ENCODE measurements around the gene TMTC1. TPM values are rescaled to one million over a fixed set of nuclear protein-coding genes. Genes with fewer than 3 reads are reported as not detected.

Gene TMTC1
- total RNA-seq, 3 donors from 2014 or later (not counting 1 experiment from before 2014, with no cell fraction given) = 0.18 to 2.0 (median 0.50) TPM

GRCh38 chr12:29771786-29772185 lies 12.0 kb downstream of the TMTC1 start:
- DNase-seq = no peak
- Histone ChIP-seq H3K4me1 (ENCODE audit: control insufficient read depth, insufficient read depth, low read length) (no peaks in the 10 kb centered on the region), H3K27ac (ENCODE audit: low read length) (no peak overlapping the region), H3K4me3 (ENCODE audit: low read length) (no peak overlapping the region), H3K27me3 (ENCODE audit: control insufficient read depth, insufficient read depth, low read length) (no peaks in the 10 kb centered on the region), H3K9me3 (ENCODE audit: control insufficient read depth, insufficient read depth, low read length) (no peaks in the 10 kb centered on the region), H3K36me3 (ENCODE audit: control insufficient read depth, insufficient read depth, low read length) (no peaks in the 10 kb centered on the region)
- ATAC-seq = no peak
- Mint-ChIP-seq H3K27ac (no peak overlapping the region), H3K27me3 (ENCODE audit: low read depth in 2 of 2) (no peaks in the 10 kb centered on the region), H3K4me3 (no peak overlapping the region), H3K9me3 (peaks cover 3 to 7% of the 10 kb centered on the region in 2 donors), H3K4me1 (no peaks in the 10 kb centered on the region), H3K36me3 (peaks cover 10% of the 10 kb centered on the region)
- intact Hi-C loops (cut with micrococcal nuclease) = no loop called here
- TF ChIP-seq CTCF (IDR thresholded peaks at IDR 0.05) = no peak

GRCh38 chr12:29771165-29771564 lies 12.6 kb downstream of the TMTC1 start:
- no peaks in the 10 kb centered on the region for H3K27me3 ChIP-seq (ENCODE audit: control insufficient read depth, insufficient read depth, low read length)
- H3K36me3 Mint-ChIP-seq = peaks cover 10% of the 10 kb centered on the region
- H3K4me1 Mint-ChIP-seq = no peaks in the 10 kb centered on the region
- H3K27me3 Mint-ChIP-seq (ENCODE audit: low read depth in 2 of 2) = no peaks in the 10 kb centered on the region
- no peak for DNase-seq
- H3K27ac ChIP-seq (ENCODE audit: low read length) = no peak overlapping the region
- H3K9me3 ChIP-seq (ENCODE audit: control insufficient read depth, insufficient read depth, low read length) = no peaks in the 10 kb centered on the region
- intact Hi-C loops (cut with micrococcal nuclease) = no loop called here
- no peaks in the 10 kb centered on the region for H3K4me1 ChIP-seq (ENCODE audit: control insufficient read depth, insufficient read depth, low read length)
- WGBS (ENCODE audit: insufficient coverage) = 80% methylated on average over 2 of the region's 3 CpGs
- no peaks in the 10 kb centered on the region for H3K36me3 ChIP-seq (ENCODE audit: control insufficient read depth, insufficient read depth, low read length)
- no peak overlapping the region for H3K27ac Mint-ChIP-seq
- H3K4me3 ChIP-seq (ENCODE audit: low read length) = no peak overlapping the region
- peaks cover 0 to 4% of the 10 kb centered on the region in 2 donors for H3K9me3 Mint-ChIP-seq
- H3K4me3 Mint-ChIP-seq = no peak overlapping the region
- no peak for ATAC-seq
- TF ChIP-seq CTCF (IDR thresholded peaks at IDR 0.05) = no peak

- H3K9me3 ChIP-seq (ENCODE audit: control insufficient read depth, insufficient read depth, low read length) = no peaks in the 10 kb centered on the region
- no peak for TF ChIP-seq CTCF (IDR thresholded peaks at IDR 0.05)
- no peak for DNase-seq
- no peaks in the 10 kb centered on the region for H3K4me1 ChIP-seq (ENCODE audit: control insufficient read depth, insufficient read depth, low read length)
- Mint-ChIP-seq H3K4me3 (no peak overlapping the region), H3K27me3 (ENCODE audit: low read depth in 2 of 2) (no peaks in the 10 kb centered on the region), H3K36me3 (no peaks in the 10 kb centered on the region), H3K4me1 (no peaks in the 10 kb centered on the region), H3K9me3 (no peaks in the 10 kb centered on the region), H3K27ac (no peak overlapping the region)
- H3K27ac ChIP-seq (ENCODE audit: low read length) = no peak overlapping the region
- H3K36me3 ChIP-seq (ENCODE audit: control insufficient read depth, insufficient read depth, low read length) = no peaks in the 10 kb centered on the region
- intact Hi-C loops (cut with micrococcal nuclease) = no loop called here
- ATAC-seq = no peak
- no peaks in the 10 kb centered on the region for H3K27me3 ChIP-seq (ENCODE audit: control insufficient read depth, insufficient read depth, low read length)
- WGBS (ENCODE audit: insufficient coverage) = 83% methylated on average over 3 of the region's 4 CpGs
- no peak overlapping the region for H3K4me3 ChIP-seq (ENCODE audit: low read length)
Measured at GRCh38 chr12:29769162-29769858, 14.4 kb downstream of the TMTC1 start.

- no peak for DNase-seq
- Mint-ChIP-seq H3K27ac (no peak overlapping the region), H3K27me3 (ENCODE audit: low read depth in 2 of 2) (no peaks in the 10 kb centered on the region), H3K4me3 (no peak overlapping the region), H3K9me3 (no peaks in the 10 kb centered on the region), H3K4me1 (no peaks in the 10 kb centered on the region), H3K36me3 (no peaks in the 10 kb centered on the region)
- Histone ChIP-seq H3K9me3 (ENCODE audit: control insufficient read depth, insufficient read depth, low read length) (no peaks in the 10 kb centered on the region), H3K27ac (ENCODE audit: low read length) (no peak overlapping the region), H3K27me3 (ENCODE audit: control insufficient read depth, insufficient read depth, low read length) (no peaks in the 10 kb centered on the region), H3K36me3 (ENCODE audit: control insufficient read depth, insufficient read depth, low read length) (no peaks in the 10 kb centered on the region), H3K4me1 (ENCODE audit: control insufficient read depth, insufficient read depth, low read length) (no peaks in the 10 kb centered on the region), H3K4me3 (ENCODE audit: low read length) (no peak overlapping the region)
- no peak for TF ChIP-seq CTCF (IDR thresholded peaks at IDR 0.05)
- intact Hi-C loops (cut with micrococcal nuclease) = no loop called here
- WGBS (ENCODE audit: insufficient coverage) = 23% methylated on average over 2 of the region's 2 CpGs
- no peak for ATAC-seq
Measured at GRCh38 chr12:29768372-29768771, 15.4 kb downstream of the TMTC1 start.
